ENCODE data around the gene OR2G3.

GRCh38 chr1:247614625-247615024 is 9.2 kb downstream of the OR2G3 start:
- no peak for TF ChIP-seq ZNF274 (IDR thresholded peaks at IDR 0.05; ENCODE audit: low read depth, low read length)
- no peak for TF ChIP-seq SUZ12 (IDR thresholded peaks at IDR 0.05; ENCODE audit: extremely low read depth, insufficient read depth, insufficient read length)
